ENCODE results near the gene WWOX.

WWOX gene

GRCh38 chr16:78957317-78958100, 858.1 kb downstream of the WWOX start:
- DNase-seq (ENCODE audit: low read depth in 2 of 2): no peak
- TF ChIP-seq CTCF (IDR thresholded peaks at IDR 0.05; ENCODE audit: low read depth, low read length): no peak
- no peak overlapping the region for H3K4me3 ChIP-seq (replicated peaks in 1 of 2; ENCODE audit: low read depth in 2 of 2, low read length in 2 of 2)

GRCh38 chr16:78961464-78961863, 862.0 kb downstream of the WWOX start:
- H3K4me3 ChIP-seq (replicated peaks in 1 of 2; ENCODE audit: low read depth in 2 of 2, low read length in 2 of 2): no peak overlapping the region
- no peak for TF ChIP-seq CTCF (IDR thresholded peaks at IDR 0.05; ENCODE audit: low read depth, low read length)
- DNase-seq (ENCODE audit: low read depth in 2 of 2): no peak

GRCh38 chr16:78962457-78962929, 863.0 kb downstream of the WWOX start:
- no peak for TF ChIP-seq CTCF (IDR thresholded peaks at IDR 0.05; ENCODE audit: low read depth, low read length)
- DNase-seq (ENCODE audit: low read depth in 2 of 2): no peak
- no peak overlapping the region for H3K4me3 ChIP-seq (replicated peaks in 1 of 2; ENCODE audit: low read depth in 2 of 2, low read length in 2 of 2)

GRCh38 chr16:78967948-78968347, 868.5 kb downstream of the WWOX start:
- DNase-seq (ENCODE audit: low read depth in 2 of 2): no peak
- no peak for TF ChIP-seq CTCF (IDR thresholded peaks at IDR 0.05; ENCODE audit: low read depth, low read length)
- H3K4me3 ChIP-seq (replicated peaks in 1 of 2; ENCODE audit: low read depth in 2 of 2, low read length in 2 of 2): no peak overlapping the region

GRCh38 chr16:78969721-78970120, 870.3 kb downstream of the WWOX start:
- no peak overlapping the region for H3K4me3 ChIP-seq (replicated peaks in 1 of 2; ENCODE audit: low read depth in 2 of 2, low read length in 2 of 2)
- TF ChIP-seq CTCF (IDR thresholded peaks at IDR 0.05; ENCODE audit: low read depth, low read length): no peak

GRCh38 chr16:78970650-78971049, 871.2 kb downstream of the WWOX start:
- H3K4me3 ChIP-seq (replicated peaks in 1 of 2; ENCODE audit: low read depth in 2 of 2, low read length in 2 of 2): no peak overlapping the region
- TF ChIP-seq CTCF (IDR thresholded peaks at IDR 0.05; ENCODE audit: low read depth, low read length): no peak
- DNase-seq (ENCODE audit: low read depth in 2 of 2): no peak

More at GRCh38 chr16:78969721-78970120, 870.3 kb downstream of the WWOX start:
- DNase-seq (ENCODE audit: low read depth in 2 of 2): no peak
